Measurements from ENCODE around the gene ZNF284. TPM values are rescaled to one million over a fixed set of nuclear protein-coding genes. Genes with fewer than 3 reads are reported as not detected.
A peak's percentile ranks its signal among the peaks of the same experiment; 100 is the strongest.

Gene ZNF284
- total RNA-seq, 4 donors from 2014 or later = 0.38 to 1.3 (median 0.63) TPM

DNA sequence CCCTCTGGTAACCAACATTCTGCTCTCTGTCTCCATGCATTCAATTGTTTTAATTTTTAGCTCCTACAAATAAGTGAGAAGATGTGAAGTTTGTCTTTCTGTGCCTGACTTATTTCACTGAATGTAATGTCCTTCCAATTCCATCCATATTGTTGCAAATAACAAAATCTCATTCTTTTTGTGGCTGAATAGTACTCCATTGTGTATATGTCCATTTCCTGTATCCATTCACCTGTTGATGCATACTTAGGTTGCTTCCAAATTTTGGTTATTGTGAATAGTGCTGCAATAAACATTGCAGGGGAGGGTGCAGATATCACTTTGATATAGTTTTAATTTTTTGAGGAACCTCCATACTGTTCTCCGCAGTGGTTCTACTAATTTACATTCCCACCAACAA is 2.5 kb upstream of the ZNF284 start:
- intact Hi-C loops (cut with DNase I; ENCODE audit: low total_unique reads) = no loop called here
- Histone ChIP-seq H3K4me1 (peaks cover 10 to 13% of the 10 kb centered on the region in 2 donors), H3K4me3 (no peak overlapping the region), H3K36me3 (peaks cover 19 to 42% of the 10 kb centered on the region in 2 donors), H3K9me3 (peaks cover 17 to 25% (median 18%) of the 10 kb centered on the region in 3 donors), H3K27ac (no peak overlapping the region), H3K27me3 (no peaks in the 10 kb centered on the region)
- in situ Hi-C loops (cut with MboI; ENCODE audit: low sequenced_read_pairs in 4 of 4) = no loop called here
- ATAC-seq (no peak), DNase-seq (no peak)
- TF ChIP-seq POLR2A (IDR thresholded peaks at IDR 0.05) = no peak

DNA sequence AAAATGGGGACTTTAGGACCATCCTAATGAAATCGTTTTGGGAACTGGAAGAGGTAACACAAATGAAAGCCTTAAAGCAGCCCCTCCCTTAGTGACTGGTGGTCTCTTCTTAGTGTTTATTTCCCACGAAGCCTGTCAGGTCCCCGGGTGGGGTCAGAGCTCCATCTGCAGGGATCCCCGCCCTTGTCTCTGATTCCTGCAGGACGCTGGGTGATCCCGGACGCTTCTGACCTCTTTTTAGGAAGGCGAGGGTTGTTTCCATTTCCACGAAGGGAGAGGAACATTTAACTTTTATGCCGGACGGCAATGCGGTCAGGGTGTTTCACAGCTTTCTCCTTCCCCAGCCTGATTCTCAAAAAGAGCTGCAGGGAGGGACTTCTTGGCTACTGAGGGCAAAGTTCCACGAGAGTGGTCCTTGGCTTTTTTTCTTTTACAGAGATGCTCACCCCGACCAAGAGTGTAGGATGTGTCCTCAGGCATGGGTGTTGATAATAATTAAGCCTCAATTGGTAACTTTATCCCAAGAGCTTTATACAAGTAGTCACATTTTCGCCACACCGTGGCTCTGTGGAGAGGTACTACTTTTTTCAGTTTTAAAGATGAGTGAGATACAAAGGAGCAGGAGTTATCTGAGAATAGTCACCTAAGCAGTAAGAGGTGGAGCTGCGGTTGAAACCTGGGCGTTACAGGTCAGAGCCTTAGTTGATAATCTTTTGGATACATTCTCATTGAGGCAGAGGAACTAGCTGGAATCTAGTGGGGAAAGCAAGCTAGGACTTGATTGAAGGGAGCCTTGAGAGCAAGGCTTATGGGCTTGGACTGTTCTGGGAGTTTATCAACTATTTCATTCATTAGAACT is 813 bp downstream of the ZNF284 start:
- H3K36me3 ChIP-seq = peaks cover 0 to 25% of the 10 kb centered on the region in 2 donors
- peaks cover 10 to 13% of the 10 kb centered on the region in 2 donors for H3K4me1 ChIP-seq
- TF ChIP-seq, protein P1, sequence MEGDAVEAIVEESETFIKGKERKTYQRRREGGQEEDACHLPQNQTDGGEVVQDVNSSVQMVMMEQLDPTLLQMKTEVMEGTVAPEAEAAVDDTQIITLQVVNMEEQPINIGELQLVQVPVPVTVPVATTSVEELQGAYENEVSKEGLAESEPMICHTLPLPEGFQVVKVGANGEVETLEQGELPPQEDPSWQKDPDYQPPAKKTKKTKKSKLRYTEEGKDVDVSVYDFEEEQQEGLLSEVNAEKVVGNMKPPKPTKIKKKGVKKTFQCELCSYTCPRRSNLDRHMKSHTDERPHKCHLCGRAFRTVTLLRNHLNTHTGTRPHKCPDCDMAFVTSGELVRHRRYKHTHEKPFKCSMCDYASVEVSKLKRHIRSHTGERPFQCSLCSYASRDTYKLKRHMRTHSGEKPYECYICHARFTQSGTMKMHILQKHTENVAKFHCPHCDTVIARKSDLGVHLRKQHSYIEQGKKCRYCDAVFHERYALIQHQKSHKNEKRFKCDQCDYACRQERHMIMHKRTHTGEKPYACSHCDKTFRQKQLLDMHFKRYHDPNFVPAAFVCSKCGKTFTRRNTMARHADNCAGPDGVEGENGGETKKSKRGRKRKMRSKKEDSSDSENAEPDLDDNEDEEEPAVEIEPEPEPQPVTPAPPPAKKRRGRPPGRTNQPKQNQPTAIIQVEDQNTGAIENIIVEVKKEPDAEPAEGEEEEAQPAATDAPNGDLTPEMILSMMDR (IDR thresholded peaks at IDR 0.05 in 4 of 5, conservative IDR thresholded peaks at IDR 0.05 in 1 of 5) = no peak
- no peak for TF ChIP-seq POLR2A (IDR thresholded peaks at IDR 0.05)
- H3K9me3 ChIP-seq = peaks cover 0 to 11% (median 0%) of the 10 kb centered on the region in 3 donors
- peak overlapping the region; percentile 60 to 83 (median 77) for H3K4me3 ChIP-seq
- ATAC-seq = no peak
- intact Hi-C loops (cut with DNase I; ENCODE audit: low total_unique reads) = loop anchor here (1.0 to 5.0 kb wide), 7 partner anchors 20 to 140 kb away; partner anchors contain the start of genes ZNF155, ZNF223, ZNF225 and ZNF226
- H3K27ac ChIP-seq = peak overlapping the region; percentile 56 to 79 (median 59)
- in situ Hi-C loops (cut with MboI; ENCODE audit: low sequenced_read_pairs in 4 of 4) = no loop called here
- H3K27me3 ChIP-seq = no peaks in the 10 kb centered on the region
- no peak for DNase-seq

DNA sequence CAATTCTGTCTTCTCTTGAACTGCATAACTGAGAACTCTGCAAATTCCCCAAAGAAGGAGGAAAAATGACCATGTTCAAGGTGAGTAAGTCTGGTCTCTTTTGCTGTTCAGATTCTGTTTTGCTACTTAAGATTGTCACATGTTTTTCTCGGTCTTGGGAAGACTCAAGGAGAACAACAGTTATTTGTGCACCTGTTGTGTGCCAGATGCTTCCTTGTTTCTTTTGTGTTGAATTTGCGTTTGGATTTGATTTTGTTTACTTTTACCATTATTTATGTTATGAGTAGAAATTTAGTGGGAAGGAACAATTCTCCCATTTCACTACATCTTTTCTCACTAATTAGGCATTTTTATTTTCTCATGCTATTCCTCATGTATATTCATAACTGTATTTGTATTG is 4.4 kb downstream of the ZNF284 start:
- in situ Hi-C loops (cut with MboI; ENCODE audit: low sequenced_read_pairs in 4 of 4) = no loop called here
- H3K4me3 ChIP-seq = no peak overlapping the region

DNA sequence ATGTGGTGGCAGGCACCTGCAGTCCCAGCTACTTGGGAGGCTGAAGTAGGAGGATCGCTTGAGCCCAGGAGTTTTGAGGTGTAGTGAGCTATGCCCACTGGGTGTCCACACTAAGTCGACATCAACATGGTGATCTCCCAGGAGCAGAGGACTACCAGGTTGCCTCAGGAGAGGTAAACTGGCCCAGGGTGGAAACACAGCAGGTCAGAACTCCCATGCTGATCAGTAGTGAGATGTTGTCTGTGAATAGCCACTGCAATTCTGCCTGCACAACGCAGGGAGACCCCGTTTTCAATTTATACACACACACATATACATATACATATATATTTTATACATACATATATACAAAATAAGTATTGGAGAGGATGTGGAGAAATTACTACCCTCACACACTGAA is 20.1 kb downstream of the ZNF284 start:
- Histone ChIP-seq H3K4me1 (peaks cover 7 to 10% of the 10 kb centered on the region in 2 donors), H3K9me3 (no peaks in the 10 kb centered on the region), H3K27ac (no peak overlapping the region), H3K36me3 (peaks cover 0 to 19% of the 10 kb centered on the region in 2 donors), H3K27me3 (no peaks in the 10 kb centered on the region), H3K4me3 (no peak overlapping the region)
- in situ Hi-C loops (cut with MboI; ENCODE audit: low sequenced_read_pairs in 4 of 4) = loop anchor here in 1 of 4 donors (10.0 kb wide), 1 partner anchor 87 kb away; the partner anchor contains the start of gene ZNF230
- TF ChIP-seq POLR2A (IDR thresholded peaks at IDR 0.05) = no peak
- TF ChIP-seq, protein P1 (IDR thresholded peaks at IDR 0.05 in 4 of 5, conservative IDR thresholded peaks at IDR 0.05 in 1 of 5) = no peak
- DNase-seq (no peak), ATAC-seq (no peak)
- intact Hi-C loops (cut with DNase I; ENCODE audit: low total_unique reads) = loop anchor here (5.0 kb wide), 2 partner anchors 75 to 265 kb away; partner anchors contain the start of genes ZNF226 and ZNF283

More for the DNA sequence above, 4.4 kb downstream of the ZNF284 start:
- no peak for ATAC-seq
- TF ChIP-seq, protein P1 (IDR thresholded peaks at IDR 0.05 in 4 of 5, conservative IDR thresholded peaks at IDR 0.05 in 1 of 5) = no peak
- no peak for TF ChIP-seq POLR2A (IDR thresholded peaks at IDR 0.05)
- H3K27ac ChIP-seq = no peak overlapping the region
- peaks cover 10 to 12% of the 10 kb centered on the region in 2 donors for H3K4me1 ChIP-seq
- H3K27me3 ChIP-seq = no peaks in the 10 kb centered on the region
- intact Hi-C loops (cut with DNase I; ENCODE audit: low total_unique reads) = loop anchor here (1.0 kb wide), 1 partner anchor 17 kb away; no protein-coding TSS in a partner anchor
- H3K36me3 ChIP-seq = peaks cover 0 to 50% of the 10 kb centered on the region in 2 donors
- no peak for DNase-seq
- peaks cover 0 to 5% (median 0%) of the 10 kb centered on the region in 3 donors for H3K9me3 ChIP-seq

Data from gastrocnemius medialis (tissue), 4 donors.